Measurements from ENCODE around the gene ERBB4. TPM values are rescaled to one million over a fixed set of nuclear protein-coding genes. Genes with fewer than 3 reads are reported as not detected.

The ERBB4 gene
- total RNA-seq, 1 experiment from 2014 or later = 2.9 TPM

GRCh38 chr2:212269005-212269404 is 269.6 kb downstream of the ERBB4 start:
- no peaks in the 10 kb centered on the region for H3K27me3 Mint-ChIP-seq (ENCODE audit: unreplicated experiment)
- intact Hi-C loops (cut with micrococcal nuclease; ENCODE audit: unreplicated experiment) = no loop called here
- CTCF ChIA-PET = no interaction called here

GRCh38 chr2:212266297-212266696 is 272.3 kb downstream of the ERBB4 start:
- Mint-ChIP-seq H3K9me3 (ENCODE audit: low read depth, unreplicated experiment) (no peaks in the 10 kb centered on the region), H3K27me3 (ENCODE audit: unreplicated experiment) (no peaks in the 10 kb centered on the region), H3K4me3 (ENCODE audit: low read depth, unreplicated experiment) (no peak overlapping the region), H3K4me1 (ENCODE audit: low read depth, unreplicated experiment) (no peaks in the 10 kb centered on the region), H3K27ac (ENCODE audit: unreplicated experiment) (no peak overlapping the region), H3K36me3 (ENCODE audit: insufficient read depth, unreplicated experiment) (no peaks in the 10 kb centered on the region)
- TF ChIP-seq CTCF (IDR thresholded peaks at IDR 0.05; ENCODE audit: unreplicated experiment) = no peak
- no TSS peak for BruUV-seq (replicated peaks)
- no peak for DNase-seq
- intact Hi-C loops (cut with micrococcal nuclease; ENCODE audit: unreplicated experiment) = no loop called here
- CTCF ChIA-PET = interaction anchor here (0.8 kb wide), 1 partner anchor 250 kb away, joined by 3 read pairs; no protein-coding TSS in a partner anchor

More at GRCh38 chr2:212269005-212269404, 269.6 kb downstream of the ERBB4 start:
- H3K4me1 Mint-ChIP-seq (ENCODE audit: low read depth, unreplicated experiment) = no peaks in the 10 kb centered on the region
- no peaks in the 10 kb centered on the region for H3K36me3 Mint-ChIP-seq (ENCODE audit: insufficient read depth, unreplicated experiment)
- no peak overlapping the region for H3K27ac Mint-ChIP-seq (ENCODE audit: unreplicated experiment)
- no peaks in the 10 kb centered on the region for H3K9me3 Mint-ChIP-seq (ENCODE audit: low read depth, unreplicated experiment)
- DNase-seq = no peak
- TF ChIP-seq CTCF (IDR thresholded peaks at IDR 0.05; ENCODE audit: unreplicated experiment) = no peak
- no peak overlapping the region for H3K4me3 Mint-ChIP-seq (ENCODE audit: low read depth, unreplicated experiment)
- BruUV-seq (replicated peaks) = no TSS peak

GRCh38 chr2:212265777-212266176 is 272.8 kb downstream of the ERBB4 start:
- H3K27me3 Mint-ChIP-seq (ENCODE audit: unreplicated experiment) = no peaks in the 10 kb centered on the region
- CTCF ChIA-PET = no interaction called here
- no TSS peak for BruUV-seq (replicated peaks)
- H3K4me1 Mint-ChIP-seq (ENCODE audit: low read depth, unreplicated experiment) = no peaks in the 10 kb centered on the region
- intact Hi-C loops (cut with micrococcal nuclease; ENCODE audit: unreplicated experiment) = no loop called here
- H3K27ac Mint-ChIP-seq (ENCODE audit: unreplicated experiment) = no peak overlapping the region
- no peaks in the 10 kb centered on the region for H3K9me3 Mint-ChIP-seq (ENCODE audit: low read depth, unreplicated experiment)
- no peak overlapping the region for H3K4me3 Mint-ChIP-seq (ENCODE audit: low read depth, unreplicated experiment)
- no peak for TF ChIP-seq CTCF (IDR thresholded peaks at IDR 0.05; ENCODE audit: unreplicated experiment)
- no peak for DNase-seq
- no peaks in the 10 kb centered on the region for H3K36me3 Mint-ChIP-seq (ENCODE audit: insufficient read depth, unreplicated experiment)

GRCh38 chr2:212264187-212264586 is 274.4 kb downstream of the ERBB4 start:
- Mint-ChIP-seq H3K9me3 (ENCODE audit: low read depth, unreplicated experiment) (no peaks in the 10 kb centered on the region), H3K27ac (ENCODE audit: unreplicated experiment) (no peak overlapping the region), H3K4me1 (ENCODE audit: low read depth, unreplicated experiment) (no peaks in the 10 kb centered on the region), H3K4me3 (ENCODE audit: low read depth, unreplicated experiment) (no peak overlapping the region), H3K27me3 (ENCODE audit: unreplicated experiment) (no peaks in the 10 kb centered on the region), H3K36me3 (ENCODE audit: insufficient read depth, unreplicated experiment) (no peaks in the 10 kb centered on the region)
- no peak for TF ChIP-seq CTCF (IDR thresholded peaks at IDR 0.05; ENCODE audit: unreplicated experiment)
- CTCF ChIA-PET = no interaction called here
- intact Hi-C loops (cut with micrococcal nuclease; ENCODE audit: unreplicated experiment) = no loop called here
- no TSS peak for BruUV-seq (replicated peaks)
- no peak for DNase-seq

Data from Calu3 (cell line).